Measurements from ENCODE around the gene TAF11L3.
"Not testable (repeated sequence)": the region's sequence is repeated elsewhere in the genome, so short reads cannot be mapped to it uniquely, and the experiment has no call there.

DNA sequence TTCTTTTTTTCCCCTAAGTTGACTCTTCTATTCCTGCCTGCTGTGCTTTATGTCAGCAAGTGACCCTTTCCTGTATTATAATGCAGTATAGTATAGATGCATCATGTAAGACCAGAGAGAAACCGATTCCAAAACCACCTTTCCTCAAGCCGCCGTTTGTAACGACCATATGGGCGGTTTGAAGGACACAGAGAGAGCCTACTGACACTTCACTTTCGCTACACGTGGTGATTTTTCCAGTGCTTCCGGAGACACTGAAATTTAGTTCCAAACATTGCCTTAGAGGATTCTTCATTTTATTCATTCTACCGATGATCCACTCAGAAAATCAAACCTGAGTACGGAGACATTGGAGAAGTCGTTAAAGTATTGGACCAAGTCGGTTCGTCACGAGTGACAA is 1.3 kb downstream of the TAF11L3 start:
- TF ChIP-seq CTCF (IDR thresholded peaks at IDR 0.05; ENCODE audit: low read length); EZH2 (IDR thresholded peaks at IDR 0.05; ENCODE audit: borderline replicate concordance, low read length): not testable (repeated sequence)

Measured in OCI-LY1 (cell line).